Panc1 (cell line): Measurements from ENCODE around the gene SETD7. TPM values are rescaled to one million over a fixed set of nuclear protein-coding genes. Genes with fewer than 3 reads are reported as not detected.

Experiments used
- ATAC-seq: fragments of 200-7000 bp; cut with Tn5 transposase; 2 replicates; pipeline ENCODE4 v1.9.1; 2020; ENCODE audit warnings: mild to moderate bottlenecking, moderate library complexity
- BruUV-seq: library from RNA; stranded (reverse); fragments of 400-500 nt; replicated peaks from 2 replicates; lab custom pipeline; 2021; lab: Mats Ljungman, UMichigan
- CTCF ChIA-PET: fragments of 300-600 bp; sonication (Branson Sonifier 250); formaldehyde crosslinking; loops from one replicate; lab custom pipeline; 2022; ENCODE audit warnings: antibody characterized with exemption; lab: Charles Lee
- POLR2A ChIA-PET: fragments of 300-600 bp; sonication (Branson Sonifier 250); formaldehyde crosslinking; loops from one replicate; lab custom pipeline; 2022; ENCODE audit warnings: antibody characterized with exemption; lab: Charles Lee
- DNase-seq: peaks from one replicate; pipeline ENCODE4 v3.0.0-alpha.2; 2010; ENCODE audit warnings: low read depth, low spot score
- H3K27ac ChIP-seq: 2 replicates; pipeline ENCODE4 v1.5.1; 2011; ENCODE audit warnings: mild to moderate bottlenecking, low read length, inconsistent platforms
- H3K27me3 ChIP-seq: fragments of 200-500 bp; sonication (Bioruptor generic); 2 replicates; pipeline ENCODE4 v1.6.0; 2014; ENCODE audit warnings: low read length, inconsistent platforms; ENCODE audit not compliant: control insufficient read depth, insufficient read depth
- H3K36me3 ChIP-seq: fragments of 200-500 bp; sonication (Bioruptor generic); 2 replicates; pipeline ENCODE4 v1.5.1; 2014; ENCODE audit warnings: inconsistent platforms, mild to moderate bottlenecking, low read length, moderate library complexity; ENCODE audit not compliant: control insufficient read depth, insufficient read depth
- H3K4me1 ChIP-seq: 2 replicates; pipeline ENCODE4 v1.5.1; 2011; ENCODE audit warnings: inconsistent platforms, mild to moderate bottlenecking, low read length, moderate library complexity; ENCODE audit not compliant: control insufficient read depth, insufficient read depth
- H3K4me3 ChIP-seq, 2 experiments: 2 replicates each; pipeline ENCODE4 v1.5.1; 2011 to 2012; ENCODE audit warnings: low read depth in 2 of 2, low read length in 2 of 2, mild to moderate bottlenecking in 2 of 2, inconsistent platforms in 1 of 2, moderate library complexity in 1 of 2
- H3K9me3 ChIP-seq: fragments of 200-500 bp; sonication (Bioruptor generic); 2 replicates; pipeline ENCODE4 v1.5.1; 2014; ENCODE audit warnings: low read depth, mild to moderate bottlenecking, inconsistent platforms, low read length, moderate library complexity; ENCODE audit not compliant: control insufficient read depth, insufficient read depth
- POLR2AphosphoS5 ChIP-seq: IDR thresholded peaks from 2 replicates; pipeline ENCODE4 v1.6.1; 2012; ENCODE audit warnings: mild to moderate bottlenecking, low read depth, low read length, moderate library complexity
- SIN3A ChIP-seq: IDR thresholded peaks from 2 replicates; pipeline ENCODE4 v1.6.1; 2012; ENCODE audit warnings: low read depth, mild to moderate bottlenecking, low read length, moderate library complexity, borderline replicate concordance; ENCODE audit not compliant: insufficient read depth
- TCF7L2 ChIP-seq: IDR thresholded peaks from 2 replicates; pipeline ENCODE4 v1.6.1; 2011; ENCODE audit warnings: mild to moderate bottlenecking, low read depth, low read length, inconsistent platforms
- in situ Hi-C: cut with HindIII; loops from 2 replicates; pipeline ENCODE4 v1.10.0; 2016; ENCODE audit warnings: low sequenced_read_pairs, low pct_unique_long_range_greater_than_20kb
- intact Hi-C: fragments of 100-400 bp; cut with micrococcal nuclease; formaldehyde crosslinking; loops from one replicate; pipeline ENCODE4 v1.10.0; 2022; ENCODE audit not compliant: unreplicated experiment
- total RNA-seq: library from RNA; stranded (reverse); gene quantifications from one replicate; pipeline ENCODE4 v1.2.1, GENCODE V29; 2021; ENCODE audit not compliant: unreplicated experiment
- TF ChIP-seq, protein P1 (sequence below): fragments of 450-650 bp; IDR thresholded peaks from 2 replicates; pipeline ENCODE4 v1.5.1; 2017; ENCODE audit warnings: mild to moderate bottlenecking
- TF ChIP-seq, protein P2 (sequence below), 2 experiments: IDR thresholded peaks; 2 replicates each; pipeline ENCODE4 v1.6.1; 2011 to 2012; ENCODE audit warnings: low read depth in 2 of 2, control low read depth in 1 of 2, low read length in 1 of 2, mild to moderate bottlenecking in 1 of 2, moderate library complexity in 1 of 2; ENCODE audit not compliant: insufficient read depth in 1 of 2

Gene SETD7
- total RNA-seq, 1 experiment from 2014 or later, result 24.8 TPM

DNA sequence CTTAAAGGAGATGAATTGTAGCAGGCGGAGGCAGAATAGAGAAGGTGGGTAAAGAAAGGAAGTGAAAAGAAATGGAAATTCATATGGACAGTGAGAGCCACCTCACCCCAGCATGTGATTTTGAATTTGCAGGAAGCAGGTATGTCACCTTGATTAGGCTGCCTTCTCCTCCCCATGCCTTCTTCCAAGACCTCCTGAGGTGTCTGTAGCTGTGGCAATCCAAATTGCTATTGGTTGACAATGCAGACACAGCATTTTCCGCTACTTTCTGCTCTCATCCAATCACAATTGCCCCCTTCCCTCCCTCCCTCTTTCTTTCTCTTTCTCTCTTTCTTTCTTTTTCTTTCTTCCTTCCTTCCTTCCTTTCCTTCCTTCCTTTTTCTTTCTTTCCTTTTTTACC, 63.6 kb downstream of the SETD7 start:
- Histone ChIP-seq H3K36me3 (no peaks in the 10 kb centered on the region), H3K27me3 (no peaks in the 10 kb centered on the region), H3K4me1 (no peaks in the 10 kb centered on the region), H3K4me3 (no peak overlapping the region), H3K9me3 (no peaks in the 10 kb centered on the region), H3K27ac (no peak overlapping the region)
- ATAC-seq (no peak), DNase-seq (no peak)
- intact Hi-C loops (no loop called here), in situ Hi-C loops (no loop called here)
- POLR2A ChIA-PET, result no interaction called here
- CTCF ChIA-PET, result no interaction called here
- TF ChIP-seq TCF7L2 (no peak), POLR2AphosphoS5 (no peak), SIN3A (no peak)
- TF ChIP-seq, protein P1, sequence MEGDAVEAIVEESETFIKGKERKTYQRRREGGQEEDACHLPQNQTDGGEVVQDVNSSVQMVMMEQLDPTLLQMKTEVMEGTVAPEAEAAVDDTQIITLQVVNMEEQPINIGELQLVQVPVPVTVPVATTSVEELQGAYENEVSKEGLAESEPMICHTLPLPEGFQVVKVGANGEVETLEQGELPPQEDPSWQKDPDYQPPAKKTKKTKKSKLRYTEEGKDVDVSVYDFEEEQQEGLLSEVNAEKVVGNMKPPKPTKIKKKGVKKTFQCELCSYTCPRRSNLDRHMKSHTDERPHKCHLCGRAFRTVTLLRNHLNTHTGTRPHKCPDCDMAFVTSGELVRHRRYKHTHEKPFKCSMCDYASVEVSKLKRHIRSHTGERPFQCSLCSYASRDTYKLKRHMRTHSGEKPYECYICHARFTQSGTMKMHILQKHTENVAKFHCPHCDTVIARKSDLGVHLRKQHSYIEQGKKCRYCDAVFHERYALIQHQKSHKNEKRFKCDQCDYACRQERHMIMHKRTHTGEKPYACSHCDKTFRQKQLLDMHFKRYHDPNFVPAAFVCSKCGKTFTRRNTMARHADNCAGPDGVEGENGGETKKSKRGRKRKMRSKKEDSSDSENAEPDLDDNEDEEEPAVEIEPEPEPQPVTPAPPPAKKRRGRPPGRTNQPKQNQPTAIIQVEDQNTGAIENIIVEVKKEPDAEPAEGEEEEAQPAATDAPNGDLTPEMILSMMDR, result no peak
- TF ChIP-seq, protein P2, sequence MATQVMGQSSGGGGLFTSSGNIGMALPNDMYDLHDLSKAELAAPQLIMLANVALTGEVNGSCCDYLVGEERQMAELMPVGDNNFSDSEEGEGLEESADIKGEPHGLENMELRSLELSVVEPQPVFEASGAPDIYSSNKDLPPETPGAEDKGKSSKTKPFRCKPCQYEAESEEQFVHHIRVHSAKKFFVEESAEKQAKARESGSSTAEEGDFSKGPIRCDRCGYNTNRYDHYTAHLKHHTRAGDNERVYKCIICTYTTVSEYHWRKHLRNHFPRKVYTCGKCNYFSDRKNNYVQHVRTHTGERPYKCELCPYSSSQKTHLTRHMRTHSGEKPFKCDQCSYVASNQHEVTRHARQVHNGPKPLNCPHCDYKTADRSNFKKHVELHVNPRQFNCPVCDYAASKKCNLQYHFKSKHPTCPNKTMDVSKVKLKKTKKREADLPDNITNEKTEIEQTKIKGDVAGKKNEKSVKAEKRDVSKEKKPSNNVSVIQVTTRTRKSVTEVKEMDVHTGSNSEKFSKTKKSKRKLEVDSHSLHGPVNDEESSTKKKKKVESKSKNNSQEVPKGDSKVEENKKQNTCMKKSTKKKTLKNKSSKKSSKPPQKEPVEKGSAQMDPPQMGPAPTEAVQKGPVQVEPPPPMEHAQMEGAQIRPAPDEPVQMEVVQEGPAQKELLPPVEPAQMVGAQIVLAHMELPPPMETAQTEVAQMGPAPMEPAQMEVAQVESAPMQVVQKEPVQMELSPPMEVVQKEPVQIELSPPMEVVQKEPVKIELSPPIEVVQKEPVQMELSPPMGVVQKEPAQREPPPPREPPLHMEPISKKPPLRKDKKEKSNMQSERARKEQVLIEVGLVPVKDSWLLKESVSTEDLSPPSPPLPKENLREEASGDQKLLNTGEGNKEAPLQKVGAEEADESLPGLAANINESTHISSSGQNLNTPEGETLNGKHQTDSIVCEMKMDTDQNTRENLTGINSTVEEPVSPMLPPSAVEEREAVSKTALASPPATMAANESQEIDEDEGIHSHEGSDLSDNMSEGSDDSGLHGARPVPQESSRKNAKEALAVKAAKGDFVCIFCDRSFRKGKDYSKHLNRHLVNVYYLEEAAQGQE (IDR thresholded peaks at IDR 0.05; ENCODE audit: insufficient read depth in 1 of 2, low read depth in 2 of 2, low read length in 1 of 2), result no peak
- no TSS peak for BruUV-seq

DNA sequence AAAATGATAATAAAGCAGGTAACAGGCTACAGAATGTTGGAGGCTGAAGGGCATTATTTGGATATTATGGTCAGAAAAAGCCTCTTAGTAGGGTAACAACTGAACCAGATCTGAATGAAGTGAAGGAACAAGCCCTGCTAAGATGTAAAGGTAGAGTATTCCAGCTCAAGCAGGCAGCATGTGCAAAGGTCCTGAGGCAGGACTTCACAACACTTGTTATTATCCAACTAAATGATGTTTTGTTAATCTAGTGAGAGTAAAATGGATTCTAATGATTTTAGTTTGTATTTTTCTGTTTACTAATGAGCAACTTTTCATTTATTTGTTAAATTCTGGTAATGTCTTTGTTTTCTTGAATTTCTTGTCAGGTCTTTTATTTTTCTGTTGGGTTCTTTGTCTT, 66.4 kb downstream of the SETD7 start:
- intact Hi-C loops, result no loop called here
- POLR2A ChIA-PET, result no interaction called here
- no TSS peak for BruUV-seq

More for the DNA sequence above, 66.4 kb downstream of the SETD7 start:
- H3K4me3 ChIP-seq, result no peak overlapping the region
- ATAC-seq (no peak), DNase-seq (no peak)
- in situ Hi-C loops, result no loop called here
- CTCF ChIA-PET, result no interaction called here
- TF ChIP-seq SIN3A (no peak), POLR2AphosphoS5 (no peak)
- TF ChIP-seq, protein P1, result no peak
- H3K27ac ChIP-seq, result no peak overlapping the region
- no peaks in the 10 kb centered on the region for H3K36me3 ChIP-seq
- no peaks in the 10 kb centered on the region for H3K9me3 ChIP-seq
- no peaks in the 10 kb centered on the region for H3K27me3 ChIP-seq
- no peaks in the 10 kb centered on the region for H3K4me1 ChIP-seq
